ENCODE data around the gene TAMALIN. TPM values are rescaled to one million over a fixed set of nuclear protein-coding genes. Genes with fewer than 3 reads are reported as not detected.

TAMALIN gene
- polyA plus RNA-seq, 1 experiment, result 7.2 TPM

DNA sequence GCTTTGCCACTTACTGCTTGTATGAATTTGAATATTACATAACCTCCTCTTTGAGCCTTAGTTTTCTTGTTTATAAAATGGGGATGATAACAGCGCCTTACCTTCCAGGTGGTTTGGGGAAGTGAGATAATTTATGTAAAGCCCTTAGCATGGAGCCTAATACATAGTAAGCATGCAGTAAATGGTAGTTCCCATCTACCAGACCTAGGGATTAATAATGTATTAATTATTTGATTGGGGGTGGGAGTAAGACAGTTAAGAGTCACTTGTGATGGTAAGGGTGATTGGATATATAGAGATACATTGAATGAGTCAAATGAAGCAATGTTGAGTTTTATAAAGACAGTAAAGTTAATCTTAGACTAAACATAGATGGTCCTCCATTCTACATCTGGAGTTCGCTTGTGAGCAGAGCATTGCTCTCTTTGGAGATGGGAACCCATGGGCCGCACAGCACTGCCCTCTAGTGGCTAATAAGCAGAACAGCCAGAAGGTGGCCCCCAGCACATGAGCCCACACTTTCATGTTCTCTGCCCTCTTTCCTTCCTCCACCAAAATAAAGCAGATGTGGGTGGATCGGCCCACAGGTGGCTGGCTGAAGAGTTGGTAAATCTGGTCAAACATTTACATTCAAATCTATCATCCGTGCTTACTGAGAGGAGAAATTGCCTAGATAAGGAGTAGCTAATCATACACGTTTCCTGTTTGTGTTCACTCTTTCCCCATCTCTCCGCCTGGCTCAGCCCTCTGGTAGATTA is 26.5 kb upstream of the TAMALIN start:
- POLR2A ChIA-PET, result no interaction called here
- Histone ChIP-seq H3K27ac (ENCODE audit: low read depth, low read length) (no peak overlapping the region), H3K4me3 (ENCODE audit: low read depth, low read length) (no peak overlapping the region), H3K27me3 (ENCODE audit: control insufficient read depth, insufficient read depth, low read length) (no peaks in the 10 kb centered on the region), H3K9me3 (ENCODE audit: control insufficient read depth, insufficient read depth, low read length) (no peaks in the 10 kb centered on the region)
- CTCF ChIA-PET, result interaction anchor here (0.7 to 2.2 kb wide), 26 partner anchors 9 to 167 kb away, joined by 3 to 38 read pairs (median 5); partner anchors contain the start of gene ACVR1B
- TF ChIP-seq, protein P1, sequence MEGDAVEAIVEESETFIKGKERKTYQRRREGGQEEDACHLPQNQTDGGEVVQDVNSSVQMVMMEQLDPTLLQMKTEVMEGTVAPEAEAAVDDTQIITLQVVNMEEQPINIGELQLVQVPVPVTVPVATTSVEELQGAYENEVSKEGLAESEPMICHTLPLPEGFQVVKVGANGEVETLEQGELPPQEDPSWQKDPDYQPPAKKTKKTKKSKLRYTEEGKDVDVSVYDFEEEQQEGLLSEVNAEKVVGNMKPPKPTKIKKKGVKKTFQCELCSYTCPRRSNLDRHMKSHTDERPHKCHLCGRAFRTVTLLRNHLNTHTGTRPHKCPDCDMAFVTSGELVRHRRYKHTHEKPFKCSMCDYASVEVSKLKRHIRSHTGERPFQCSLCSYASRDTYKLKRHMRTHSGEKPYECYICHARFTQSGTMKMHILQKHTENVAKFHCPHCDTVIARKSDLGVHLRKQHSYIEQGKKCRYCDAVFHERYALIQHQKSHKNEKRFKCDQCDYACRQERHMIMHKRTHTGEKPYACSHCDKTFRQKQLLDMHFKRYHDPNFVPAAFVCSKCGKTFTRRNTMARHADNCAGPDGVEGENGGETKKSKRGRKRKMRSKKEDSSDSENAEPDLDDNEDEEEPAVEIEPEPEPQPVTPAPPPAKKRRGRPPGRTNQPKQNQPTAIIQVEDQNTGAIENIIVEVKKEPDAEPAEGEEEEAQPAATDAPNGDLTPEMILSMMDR (IDR thresholded peaks at IDR 0.05; ENCODE audit: low read depth, low read length), result peak; percentile 98
- DNase-seq (ENCODE audit: low read depth, low spot score), result no peak

DNA sequence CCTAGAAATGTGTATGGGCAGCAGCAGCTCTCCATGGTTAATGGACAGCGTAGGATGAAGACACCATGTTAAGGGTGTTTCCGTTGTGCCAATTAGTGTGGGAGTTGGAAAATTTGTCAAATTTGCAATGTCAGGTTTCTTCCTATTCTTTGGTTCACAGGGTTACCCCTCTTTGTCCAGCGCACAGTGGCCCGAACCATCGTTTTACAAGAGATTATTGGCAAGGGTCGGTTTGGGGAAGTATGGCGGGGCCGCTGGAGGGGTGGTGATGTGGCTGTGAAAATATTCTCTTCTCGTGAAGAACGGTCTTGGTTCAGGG is 26.0 kb upstream of the TAMALIN start:
- Histone ChIP-seq H3K27me3 (ENCODE audit: control insufficient read depth, insufficient read depth, low read length) (no peaks in the 10 kb centered on the region), H3K27ac (ENCODE audit: low read depth, low read length) (no peak overlapping the region), H3K4me3 (ENCODE audit: low read depth, low read length) (no peak overlapping the region), H3K9me3 (ENCODE audit: control insufficient read depth, insufficient read depth, low read length) (no peaks in the 10 kb centered on the region)
- ChIA-PET CTCF (interaction anchor here (0.7 to 2.2 kb wide), 26 partner anchors 8 to 167 kb away, joined by 3 to 38 read pairs (median 5); partner anchors contain the start of gene ACVR1B), POLR2A (no interaction called here)
- no peak for DNase-seq (ENCODE audit: low read depth, low spot score)
- TF ChIP-seq, protein P1 (IDR thresholded peaks at IDR 0.05; ENCODE audit: low read depth, low read length), result no peak

DNA sequence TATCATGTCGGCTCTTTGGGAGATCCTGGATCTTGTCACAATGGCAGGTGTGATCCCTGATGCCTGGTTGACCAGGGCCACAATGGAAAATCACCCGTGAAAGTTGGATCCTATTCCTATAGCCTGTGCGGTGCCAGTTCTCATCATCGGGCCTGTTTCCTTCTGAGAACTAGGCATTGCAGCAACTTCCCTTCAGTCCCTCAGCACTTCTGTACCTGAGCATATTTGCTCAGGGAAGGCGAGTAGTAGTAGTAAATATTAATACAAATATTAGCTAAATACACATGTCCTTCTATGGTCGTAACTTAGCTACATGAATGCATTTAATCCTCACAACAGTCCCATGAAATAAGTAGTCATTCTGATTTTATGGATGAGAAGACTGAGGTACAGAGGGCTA is 22.1 kb upstream of the TAMALIN start:
- Histone ChIP-seq H3K27ac (ENCODE audit: low read depth, low read length) (no peak overlapping the region), H3K27me3 (ENCODE audit: control insufficient read depth, insufficient read depth, low read length) (no peaks in the 10 kb centered on the region), H3K4me3 (ENCODE audit: low read depth, low read length) (no peak overlapping the region), H3K9me3 (ENCODE audit: control insufficient read depth, insufficient read depth, low read length) (no peaks in the 10 kb centered on the region)
- ChIA-PET CTCF (interaction anchor here (1.6 to 2.7 kb wide), 2 partner anchors 8 to 39 kb away, joined by 12 to 15 read pairs; no protein-coding TSS in a partner anchor), POLR2A (no interaction called here)
- TF ChIP-seq, protein P1 (IDR thresholded peaks at IDR 0.05; ENCODE audit: low read depth, low read length), result no peak
- DNase-seq (ENCODE audit: low read depth, low spot score), result no peak

DNA sequence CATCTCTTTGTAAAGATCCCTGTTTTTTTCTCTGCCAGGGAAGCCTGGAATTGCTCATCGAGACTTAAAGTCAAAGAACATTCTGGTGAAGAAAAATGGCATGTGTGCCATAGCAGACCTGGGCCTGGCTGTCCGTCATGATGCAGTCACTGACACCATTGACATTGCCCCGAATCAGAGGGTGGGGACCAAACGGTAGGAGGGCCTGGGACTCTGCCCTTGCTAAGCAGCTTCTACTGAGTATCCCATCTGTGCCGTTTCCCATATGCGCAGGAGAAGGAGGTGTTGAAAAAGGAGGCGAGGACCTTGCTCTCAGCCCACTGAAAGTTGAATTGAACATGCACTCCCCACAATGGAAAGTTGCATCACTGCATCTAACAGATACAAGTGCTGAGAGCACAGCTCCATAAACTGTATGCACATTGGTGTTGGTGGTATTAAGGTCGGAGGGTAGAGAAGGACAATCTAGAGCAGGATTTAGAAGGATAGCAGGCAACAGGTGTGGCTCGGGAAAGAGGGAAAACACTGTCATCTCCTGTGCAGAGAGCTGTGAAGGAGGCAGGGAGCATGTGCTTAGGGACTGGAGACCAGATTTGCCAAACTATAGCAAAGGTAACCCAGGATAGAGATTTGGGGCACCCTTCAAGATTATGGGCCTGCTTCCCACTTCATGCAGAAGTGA is 21.5 kb upstream of the TAMALIN start:
- DNase-seq (ENCODE audit: low read depth, low spot score), result no peak
- ChIA-PET POLR2A (no interaction called here), CTCF (interaction anchor here (1.0 to 2.7 kb wide), 4 partner anchors 8 to 38 kb away, joined by 3 to 15 read pairs (median 9); no protein-coding TSS in a partner anchor)
- H3K4me3 ChIP-seq (ENCODE audit: low read depth, low read length), result no peak overlapping the region
- no peak overlapping the region for H3K27ac ChIP-seq (ENCODE audit: low read depth, low read length)
- H3K27me3 ChIP-seq (ENCODE audit: control insufficient read depth, insufficient read depth, low read length), result no peaks in the 10 kb centered on the region
- TF ChIP-seq, protein P1 (IDR thresholded peaks at IDR 0.05; ENCODE audit: low read depth, low read length), result no peak
- no peaks in the 10 kb centered on the region for H3K9me3 ChIP-seq (ENCODE audit: control insufficient read depth, insufficient read depth, low read length)

DNA sequence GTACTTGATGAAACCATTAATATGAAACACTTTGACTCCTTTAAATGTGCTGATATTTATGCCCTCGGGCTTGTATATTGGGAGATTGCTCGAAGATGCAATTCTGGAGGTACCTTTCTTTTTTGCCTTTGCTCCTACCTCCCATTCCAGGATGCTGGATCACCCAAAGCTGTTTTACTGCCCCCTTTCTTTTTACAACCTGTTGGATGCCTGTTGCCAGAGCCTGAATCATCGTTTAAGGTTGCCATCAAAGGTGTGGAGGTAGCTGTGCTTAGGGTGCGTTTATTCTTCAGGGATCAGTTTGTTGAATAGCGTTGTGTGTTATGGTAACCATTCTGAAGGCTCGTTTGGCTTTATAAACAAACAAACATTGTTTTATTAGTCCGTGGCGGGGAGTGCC is 19.9 kb upstream of the TAMALIN start:
- TF ChIP-seq, protein P1 (IDR thresholded peaks at IDR 0.05; ENCODE audit: low read depth, low read length), result no peak
- DNase-seq (ENCODE audit: low read depth, low spot score), result no peak
- H3K9me3 ChIP-seq (ENCODE audit: control insufficient read depth, insufficient read depth, low read length), result no peaks in the 10 kb centered on the region
- H3K27ac ChIP-seq (ENCODE audit: low read depth, low read length), result no peak overlapping the region
- no peaks in the 10 kb centered on the region for H3K27me3 ChIP-seq (ENCODE audit: control insufficient read depth, insufficient read depth, low read length)
- ChIA-PET POLR2A (no interaction called here), CTCF (interaction anchor here (1.2 to 2.9 kb wide), 4 partner anchors 16 to 92 kb away, joined by 3 to 16 read pairs (median 6); no protein-coding TSS in a partner anchor)
- no peak overlapping the region for H3K4me3 ChIP-seq (ENCODE audit: low read depth, low read length)

All from AG04450 (cell line).